IPS-NIHi11 (cell line): ENCODE measurements around the gene TPRG1.

ENCODE experiments used
- DNase-seq: peaks from one replicate; pipeline ENCODE4 v3.0.0; 2012; ENCODE audit warnings: mixed read lengths, low spot score

The TPRG1 gene

GRCh38 chr3:189166321-189166720 lies 5.5 kb upstream of the TPRG1 start:
- no peak for DNase-seq

- DNase-seq: peak; percentile 44
These were observed 4.6 kb upstream of the TPRG1 start for GRCh38 chr3:189167027-189167766.

- no peak for DNase-seq
These were observed 3.1 kb upstream of the TPRG1 start for GRCh38 chr3:189168711-189169110.

- DNase-seq: peak; percentile 38
These were observed 2.0 kb upstream of the TPRG1 start for GRCh38 chr3:189169728-189170127.

- DNase-seq: no peak
These were observed 1.2 kb upstream of the TPRG1 start for GRCh38 chr3:189170559-189170958.

- no peak for DNase-seq
These were observed 1.1 kb downstream of the TPRG1 start for GRCh38 chr3:189172668-189173419.

- no peak for DNase-seq
These were observed 12.8 kb downstream of the TPRG1 start for GRCh38 chr3:189184566-189184965.

- DNase-seq: no peak
These were observed 14.3 kb downstream of the TPRG1 start for GRCh38 chr3:189186101-189186500.

- no peak for DNase-seq
These were observed 16.7 kb downstream of the TPRG1 start for GRCh38 chr3:189188466-189188865.

- DNase-seq: no peak
These were observed 21.0 kb downstream of the TPRG1 start for GRCh38 chr3:189192725-189193124.

- DNase-seq: peak; percentile 21
These were observed 23.5 kb downstream of the TPRG1 start for GRCh38 chr3:189195302-189195701.

GRCh38 chr3:189202106-189202505 lies 30.3 kb downstream of the TPRG1 start:
- no peak for DNase-seq

GRCh38 chr3:189202583-189202982 lies 30.8 kb downstream of the TPRG1 start:
- DNase-seq: no peak

GRCh38 chr3:189204167-189204866 lies 32.5 kb downstream of the TPRG1 start:
- DNase-seq: no peak

- DNase-seq: no peak
These were observed 33.2 kb downstream of the TPRG1 start for GRCh38 chr3:189204937-189205336.

- DNase-seq: no peak
These were observed 38.5 kb downstream of the TPRG1 start for GRCh38 chr3:189210251-189210770.

GRCh38 chr3:189212681-189213080 lies 40.9 kb downstream of the TPRG1 start:
- no peak for DNase-seq

- no peak for DNase-seq
These were observed 42.9 kb downstream of the TPRG1 start for GRCh38 chr3:189214651-189215050.

GRCh38 chr3:189222927-189223636 lies 51.3 kb downstream of the TPRG1 start:
- no peak for DNase-seq

- DNase-seq: no peak
These were observed 53.7 kb downstream of the TPRG1 start for GRCh38 chr3:189225431-189225830.

GRCh38 chr3:189227249-189227648 lies 55.5 kb downstream of the TPRG1 start:
- DNase-seq: no peak
